ENCODE measurements around the gene MDM1.

DNA sequence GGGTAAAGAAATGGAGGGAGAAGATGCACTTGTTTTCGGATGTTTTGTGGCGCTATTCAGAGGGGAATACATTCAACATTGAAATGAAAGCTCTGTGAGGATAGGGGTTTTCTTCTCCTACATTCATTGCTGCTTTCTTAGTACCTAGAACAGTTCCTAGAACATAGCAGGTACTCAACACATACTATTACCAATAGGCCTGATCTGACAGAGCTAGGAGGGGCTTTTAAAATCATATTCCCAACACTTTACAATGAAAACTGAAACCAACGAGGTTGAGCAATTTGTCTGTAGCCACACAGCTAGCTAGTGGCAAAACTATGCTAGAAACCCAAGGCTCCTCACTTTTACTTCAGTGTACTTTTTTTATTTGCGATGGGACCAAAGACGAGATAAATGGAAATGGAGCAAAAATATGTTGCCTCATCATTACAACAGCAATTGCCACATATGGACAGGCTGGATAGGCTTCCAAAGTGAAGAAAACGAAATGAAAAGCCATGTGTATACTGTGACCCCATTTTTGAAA is 55.7 kb downstream of the MDM1 start:
- TF ChIP-seq PHF5A (CRISPR knock-in tag; IDR thresholded peaks at IDR 0.05; ENCODE audit: low read depth, unreplicated experiment), result no peak
- no peak for TF ChIP-seq CTCF (CRISPR knock-in tag; IDR thresholded peaks at IDR 0.05)
- TF ChIP-seq MAX (IDR thresholded peaks at IDR 0.05), result no peak
- TF ChIP-seq, protein P1, sequence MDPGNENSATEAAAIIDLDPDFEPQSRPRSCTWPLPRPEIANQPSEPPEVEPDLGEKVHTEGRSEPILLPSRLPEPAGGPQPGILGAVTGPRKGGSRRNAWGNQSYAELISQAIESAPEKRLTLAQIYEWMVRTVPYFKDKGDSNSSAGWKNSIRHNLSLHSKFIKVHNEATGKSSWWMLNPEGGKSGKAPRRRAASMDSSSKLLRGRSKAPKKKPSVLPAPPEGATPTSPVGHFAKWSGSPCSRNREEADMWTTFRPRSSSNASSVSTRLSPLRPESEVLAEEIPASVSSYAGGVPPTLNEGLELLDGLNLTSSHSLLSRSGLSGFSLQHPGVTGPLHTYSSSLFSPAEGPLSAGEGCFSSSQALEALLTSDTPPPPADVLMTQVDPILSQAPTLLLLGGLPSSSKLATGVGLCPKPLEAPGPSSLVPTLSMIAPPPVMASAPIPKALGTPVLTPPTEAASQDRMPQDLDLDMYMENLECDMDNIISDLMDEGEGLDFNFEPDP (CRISPR knock-in tag; conservative IDR thresholded peaks at IDR 0.05), result no peak
- no peak for TF ChIP-seq ERF (CRISPR knock-in tag; IDR thresholded peaks at IDR 0.05)
- no peak for TF ChIP-seq HOXA9 (CRISPR knock-in tag; IDR thresholded peaks at IDR 0.05; ENCODE audit: borderline replicate concordance)
- TF ChIP-seq MLX (CRISPR knock-in tag; IDR thresholded peaks at IDR 0.05), result no peak
- TF ChIP-seq EP300 (IDR thresholded peaks at IDR 0.05; ENCODE audit: low read depth in 2 of 2, low read length in 2 of 2), result no peak
- no peak for TF ChIP-seq EP300 (CRISPR knock-in tag; IDR thresholded peaks at IDR 0.05; ENCODE audit: borderline replicate concordance)
- TF ChIP-seq ZNF225 (CRISPR knock-in tag; IDR thresholded peaks at IDR 0.05), result no peak
- no peak for TF ChIP-seq CHCHD3 (CRISPR knock-in tag; IDR thresholded peaks at IDR 0.05)
- no peak for TF ChIP-seq ZNF10 (CRISPR knock-in tag; IDR thresholded peaks at IDR 0.05; ENCODE audit: borderline replicate concordance, low read depth)
- TF ChIP-seq NFE2 (CRISPR knock-in tag; IDR thresholded peaks at IDR 0.05), result no peak
- TF ChIP-seq ZNF605 (CRISPR knock-in tag; IDR thresholded peaks at IDR 0.05), result no peak
